Glutamatergic neuron (in vitro differentiated cells): ENCODE data around the gene UBAC2. TPM values are rescaled to one million over a fixed set of nuclear protein-coding genes. Genes with fewer than 3 reads are reported as not detected.

ENCODE experiments used
- DNase-seq: peaks from one replicate; pipeline ENCODE4 v3.0.0; 2022
- H3K27ac Mint-ChIP-seq: one replicate; pipeline ENCODE4 v1.8.0; 2020; ENCODE audit warnings: mild to moderate bottlenecking, mixed read lengths, inconsistent platforms; ENCODE audit not compliant: unreplicated experiment
- H3K27me3 Mint-ChIP-seq: one replicate; pipeline ENCODE4 v1.8.0; 2020; ENCODE audit warnings: mild to moderate bottlenecking, moderate library complexity, mixed read lengths, inconsistent platforms; ENCODE audit not compliant: unreplicated experiment
- H3K36me3 Mint-ChIP-seq: one replicate; pipeline ENCODE4 v1.8.0; 2020; ENCODE audit warnings: mild to moderate bottlenecking, mixed read lengths, inconsistent platforms; ENCODE audit not compliant: unreplicated experiment
- H3K4me1 Mint-ChIP-seq: one replicate; pipeline ENCODE4 v1.8.0; 2020; ENCODE audit warnings: mild to moderate bottlenecking, low read depth, mixed read lengths, inconsistent platforms; ENCODE audit not compliant: unreplicated experiment
- H3K4me3 Mint-ChIP-seq: one replicate; pipeline ENCODE4 v1.8.0; 2020; ENCODE audit warnings: mild to moderate bottlenecking, mixed read lengths, inconsistent platforms; ENCODE audit not compliant: unreplicated experiment
- H3K9me3 Mint-ChIP-seq: one replicate; pipeline ENCODE4 v1.8.0; 2020; ENCODE audit warnings: mild to moderate bottlenecking, moderate library complexity, mixed read lengths, inconsistent platforms; ENCODE audit not compliant: unreplicated experiment
- total RNA-seq: library from RNA; stranded (reverse); fragmentation: NEBNext Ultra II Directional; extraction: Animal tissue kit (Norgen Biotek cat#: 25700); gene quantifications from one replicate; pipeline ENCODE4 v1.2.1, GENCODE V29; 2021; ENCODE audit not compliant: unreplicated experiment
- TF ChIP-seq, protein P1 (sequence below): fragments of 200-600 bp; sonication (generic); IDR thresholded peaks from one replicate; pipeline ENCODE4 v1.5.0; 2021; ENCODE audit not compliant: partially characterized antibody, unreplicated experiment

UBAC2 gene
- total RNA-seq, 1 donor from 2014 or later, result 33.3 TPM

GRCh38 chr13:99211421-99212035, 10.9 kb downstream of the UBAC2 start:
- Mint-ChIP-seq H3K27me3 (peaks cover 3% of the 10 kb centered on the region), H3K9me3 (peaks cover 2% of the 10 kb centered on the region), H3K36me3 (peaks cover 5% of the 10 kb centered on the region), H3K27ac (no peak overlapping the region), H3K4me3 (no peak overlapping the region), H3K4me1 (peaks cover 8% of the 10 kb centered on the region)
- no peak for DNase-seq
- TF ChIP-seq, protein P1, sequence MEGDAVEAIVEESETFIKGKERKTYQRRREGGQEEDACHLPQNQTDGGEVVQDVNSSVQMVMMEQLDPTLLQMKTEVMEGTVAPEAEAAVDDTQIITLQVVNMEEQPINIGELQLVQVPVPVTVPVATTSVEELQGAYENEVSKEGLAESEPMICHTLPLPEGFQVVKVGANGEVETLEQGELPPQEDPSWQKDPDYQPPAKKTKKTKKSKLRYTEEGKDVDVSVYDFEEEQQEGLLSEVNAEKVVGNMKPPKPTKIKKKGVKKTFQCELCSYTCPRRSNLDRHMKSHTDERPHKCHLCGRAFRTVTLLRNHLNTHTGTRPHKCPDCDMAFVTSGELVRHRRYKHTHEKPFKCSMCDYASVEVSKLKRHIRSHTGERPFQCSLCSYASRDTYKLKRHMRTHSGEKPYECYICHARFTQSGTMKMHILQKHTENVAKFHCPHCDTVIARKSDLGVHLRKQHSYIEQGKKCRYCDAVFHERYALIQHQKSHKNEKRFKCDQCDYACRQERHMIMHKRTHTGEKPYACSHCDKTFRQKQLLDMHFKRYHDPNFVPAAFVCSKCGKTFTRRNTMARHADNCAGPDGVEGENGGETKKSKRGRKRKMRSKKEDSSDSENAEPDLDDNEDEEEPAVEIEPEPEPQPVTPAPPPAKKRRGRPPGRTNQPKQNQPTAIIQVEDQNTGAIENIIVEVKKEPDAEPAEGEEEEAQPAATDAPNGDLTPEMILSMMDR, result no peak

DNA sequence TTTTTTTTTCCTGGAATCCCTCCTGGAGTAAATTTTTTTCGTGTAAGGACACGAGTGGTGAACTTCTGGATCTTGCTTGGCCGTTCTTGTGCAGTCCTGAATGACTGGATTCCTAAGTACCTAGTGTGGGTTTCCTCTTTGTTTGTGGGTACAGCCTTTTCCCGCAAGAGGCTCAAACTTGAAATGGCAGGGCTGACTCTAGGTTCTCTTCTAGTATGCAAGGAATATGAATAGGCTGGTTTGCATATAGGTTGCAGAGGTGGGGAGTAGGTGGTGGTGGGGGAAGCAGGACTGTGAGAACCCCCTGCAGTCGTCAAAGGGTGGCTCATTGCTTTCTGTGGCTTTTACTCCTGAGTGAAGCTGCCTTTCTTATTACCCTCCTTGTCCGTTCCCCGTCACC, 13.6 kb downstream of the UBAC2 start:
- Mint-ChIP-seq H3K9me3 (no peaks in the 10 kb centered on the region), H3K27ac (no peak overlapping the region), H3K27me3 (peaks cover 1% of the 10 kb centered on the region), H3K36me3 (no peaks in the 10 kb centered on the region), H3K4me1 (peaks cover 10% of the 10 kb centered on the region), H3K4me3 (no peak overlapping the region)
- TF ChIP-seq, protein P1, result no peak
- DNase-seq, result no peak

DNA sequence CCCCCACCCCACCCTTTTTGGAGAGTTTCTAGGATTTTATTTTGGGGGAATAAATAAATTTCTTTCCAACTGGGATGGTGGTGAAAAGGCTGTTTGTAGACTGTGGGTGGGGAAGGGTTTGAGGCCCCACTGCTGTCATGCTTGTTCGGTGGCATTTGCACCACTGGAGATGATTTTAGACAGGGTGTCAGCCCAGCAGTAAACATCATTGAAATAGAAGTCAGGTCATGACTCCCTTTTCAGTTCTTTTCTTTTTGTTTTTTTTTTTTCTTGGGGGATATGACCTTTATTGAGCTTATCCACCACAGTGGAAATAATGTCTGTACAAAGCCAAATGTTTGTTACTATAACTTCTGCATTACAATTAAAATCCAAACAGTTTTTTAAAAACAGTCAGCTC, 14.1 kb downstream of the UBAC2 start:
- no peaks in the 10 kb centered on the region for H3K36me3 Mint-ChIP-seq

DNA sequence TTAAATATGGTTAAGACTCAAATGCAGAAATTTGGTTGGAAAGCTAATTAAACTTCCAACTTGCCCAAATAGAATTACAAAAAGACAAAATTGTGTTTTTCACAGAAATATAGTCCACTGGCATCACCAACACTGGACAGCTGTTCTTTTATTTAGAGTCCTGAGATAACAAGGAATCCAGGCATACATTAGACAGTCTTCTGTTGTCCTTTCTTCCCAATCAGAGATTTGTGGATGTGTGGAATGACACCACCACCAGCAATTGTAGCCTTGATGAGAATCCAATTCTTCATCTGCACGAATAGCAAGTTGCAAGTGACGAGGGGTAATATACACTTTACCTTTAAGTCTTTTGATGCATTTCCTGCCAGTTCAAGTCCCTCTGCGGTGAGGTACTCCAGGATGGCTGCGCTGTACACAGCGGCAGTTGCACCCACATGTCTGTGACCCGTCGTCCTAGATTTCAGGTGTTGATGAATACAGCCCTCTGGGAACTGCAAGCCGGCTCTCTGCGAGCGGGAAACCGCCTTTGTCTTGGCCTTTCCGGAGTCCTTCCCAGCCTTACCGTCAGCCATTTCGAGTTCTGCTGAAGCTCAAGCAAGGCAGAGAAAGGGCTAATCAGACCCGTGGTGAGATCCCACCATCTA, 14.7 kb downstream of the UBAC2 start:
- no peak for DNase-seq
- Mint-ChIP-seq H3K27me3 (peaks cover 1% of the 10 kb centered on the region), H3K4me3 (no peak overlapping the region), H3K36me3 (no peaks in the 10 kb centered on the region), H3K9me3 (no peaks in the 10 kb centered on the region), H3K27ac (no peak overlapping the region), H3K4me1 (peaks cover 12% of the 10 kb centered on the region)
- TF ChIP-seq, protein P1, result no peak

More for the DNA sequence above, 14.1 kb downstream of the UBAC2 start:
- H3K9me3 Mint-ChIP-seq, result no peaks in the 10 kb centered on the region
- TF ChIP-seq, protein P1, result no peak
- DNase-seq, result no peak
- H3K27me3 Mint-ChIP-seq, result peaks cover 1% of the 10 kb centered on the region
- H3K4me3 Mint-ChIP-seq, result no peak overlapping the region
- no peak overlapping the region for H3K27ac Mint-ChIP-seq
- peaks cover 12% of the 10 kb centered on the region for H3K4me1 Mint-ChIP-seq

GRCh38 chr13:99217461-99218110, 16.9 kb downstream of the UBAC2 start:
- peaks cover 19% of the 10 kb centered on the region for H3K4me1 Mint-ChIP-seq
- H3K36me3 Mint-ChIP-seq, result peaks cover 7% of the 10 kb centered on the region
- H3K27me3 Mint-ChIP-seq, result peaks cover 1% of the 10 kb centered on the region
- no peak for DNase-seq
- no peak overlapping the region for H3K4me3 Mint-ChIP-seq
- TF ChIP-seq, protein P1, result no peak
- H3K27ac Mint-ChIP-seq, result no peak overlapping the region
- H3K9me3 Mint-ChIP-seq, result peaks cover 5% of the 10 kb centered on the region
